Body of pancreas (tissue), 4 donors: ENCODE results near the gene CHN1. TPM values are rescaled to one million over a fixed set of nuclear protein-coding genes. Genes with fewer than 3 reads are reported as not detected.

Source experiments
- ATAC-seq: fragments of 150-250 bp; one replicate; pipeline ENCODE4 v1.9.1; 2016
- DNase-seq, 4 donors: peaks; one replicate each; pipeline ENCODE4 v3.0.0-alpha.2; 2019
- H3K27ac ChIP-seq, 4 donors: fragments of 200-600 bp; sonication (generic); 1 replicate in 3 of 4; 2 replicates in 1 of 4; pipeline versions ENCODE4 v1.5.1 to v1.6.1; 2016 to 2019; ENCODE audit warnings: mild to moderate bottlenecking in 1 of 4, mixed read lengths in 1 of 4, moderate library complexity in 1 of 4
- H3K27me3 ChIP-seq, 2 donors: fragments of 200-600 bp; sonication (generic); one replicate each; pipeline ENCODE4 v1.6.0; 2016; ENCODE audit warnings: mild to moderate bottlenecking in 1 of 2
- H3K36me3 ChIP-seq, 2 donors: fragments of 200-600 bp; sonication (generic); replicated peaks in 1 of 2; 2 replicates each; pipeline ENCODE4 v1.5.1; 2016; ENCODE audit warnings: low read depth in 2 of 2; ENCODE audit not compliant: insufficient read depth in 1 of 2
- H3K4me1 ChIP-seq: fragments of 200-600 bp; sonication (generic); one replicate; pipeline ENCODE4 v1.6.0; 2016
- H3K4me3 ChIP-seq, 2 donors: fragments of 200-600 bp; sonication (generic); 1 replicate in 1 of 2; 2 replicates in 1 of 2; pipeline ENCODE4 v1.5.1; 2016 to 2019
- H3K9me3 ChIP-seq, 3 donors: fragments of 200-600 bp; sonication (generic); 1 replicate in 2 of 3; 2 replicates in 1 of 3; pipeline ENCODE4 v1.5.1; 2016
- CTCF ChIP-seq, 7 experiments: fragments of 450-650 bp in 4 of 7; fragments of 200-600 bp in 3 of 7; sonication (generic) in 3 of 7; IDR thresholded peaks; one replicate each; pipeline ENCODE4 v1.5.1; 2016 to 2019; ENCODE audit warnings: antibody characterized with exemption in 7 of 7
- POLR2A ChIP-seq, 3 donors: fragments of 450-650 bp; IDR thresholded peaks; one replicate each; pipeline ENCODE4 v1.6.1; 2016; ENCODE audit warnings: antibody characterized with exemption in 3 of 3, mild to moderate bottlenecking in 2 of 3
- WGBS, 2 donors: methylation state at CpG; one replicate each; pipeline ENCODE4 v1.1.5; 2017; 5-methylcytosine and 5-hydroxymethylcytosine counted together
- intact Hi-C: fragments of 100-400 bp; cut with DNase I; formaldehyde crosslinking; loops from one replicate; pipeline ENCODE4 v1.15.1; 2023
- total RNA-seq, 2 donors: library from RNA; depleted of rRNA; stranded (reverse); fragments of >200 nt; gene quantifications; one replicate each; pipeline ENCODE4 v1.1.0, GENCODE V29; 2016

CHN1 gene
- total RNA-seq, 2 donors from 2014 or later = 2.9 to 11.9 TPM

- WGBS, 2 donors = 63 to 67% methylated on average over 4 of the region's 4 CpGs
- DNase-seq (no peak), ATAC-seq (no peak)
- H3K27ac ChIP-seq = no peak overlapping the region
- no peaks in the 10 kb centered on the region for H3K36me3 ChIP-seq
- H3K4me1 ChIP-seq = no peaks in the 10 kb centered on the region
- H3K4me3 ChIP-seq = no peak overlapping the region
- H3K27me3 ChIP-seq = no peaks in the 10 kb centered on the region
- no peak for TF ChIP-seq CTCF (IDR thresholded peaks at IDR 0.05)
- no peak for TF ChIP-seq POLR2A (IDR thresholded peaks at IDR 0.05)
- intact Hi-C loops = no loop called here
- no peaks in the 10 kb centered on the region for H3K9me3 ChIP-seq
Measured at GRCh38 chr2:174929786-174930185, 75.4 kb downstream of the CHN1 start.

- Histone ChIP-seq H3K9me3 (no peaks in the 10 kb centered on the region), H3K4me3 (no peak overlapping the region), H3K36me3 (no peaks in the 10 kb centered on the region), H3K27me3 (no peaks in the 10 kb centered on the region), H3K4me1 (no peaks in the 10 kb centered on the region), H3K27ac (no peak overlapping the region)
- ATAC-seq (no peak), DNase-seq (no peak)
- 92 to 94% methylated on average over 3 of the region's 3 CpGs for WGBS, 2 donors
- intact Hi-C loops = no loop called here
- no peak for TF ChIP-seq POLR2A (IDR thresholded peaks at IDR 0.05)
- TF ChIP-seq CTCF (IDR thresholded peaks at IDR 0.05) = no peak
Measured at GRCh38 chr2:174925046-174925784, 80.0 kb downstream of the CHN1 start.

GRCh38 chr2:174924061-174924693 lies 81.0 kb downstream of the CHN1 start:
- Histone ChIP-seq H3K27me3 (no peaks in the 10 kb centered on the region), H3K9me3 (no peaks in the 10 kb centered on the region), H3K4me1 (no peaks in the 10 kb centered on the region), H3K36me3 (no peaks in the 10 kb centered on the region), H3K27ac (no peak overlapping the region), H3K4me3 (no peak overlapping the region)
- intact Hi-C loops = no loop called here
- TF ChIP-seq CTCF (IDR thresholded peaks at IDR 0.05) = no peak
- TF ChIP-seq POLR2A (IDR thresholded peaks at IDR 0.05) = no peak
- no peak for DNase-seq
- ATAC-seq = no peak

GRCh38 chr2:174919947-174920595 lies 85.1 kb downstream of the CHN1 start:
- Histone ChIP-seq H3K36me3 (no peaks in the 10 kb centered on the region), H3K4me3 (no peak overlapping the region), H3K27ac (no peak overlapping the region), H3K9me3 (no peaks in the 10 kb centered on the region), H3K4me1 (no peaks in the 10 kb centered on the region), H3K27me3 (no peaks in the 10 kb centered on the region)
- DNase-seq = no peak
- TF ChIP-seq CTCF (IDR thresholded peaks at IDR 0.05) (no peak), POLR2A (IDR thresholded peaks at IDR 0.05) (no peak)
- WGBS, 2 donors = 68 to 80% methylated on average over 6 of the region's 6 CpGs
- intact Hi-C loops = no loop called here
- ATAC-seq = no peak
